K562 (cell line): ENCODE results near the gene MED15. TPM values are rescaled to one million over a fixed set of nuclear protein-coding genes. Genes with fewer than 3 reads are reported as not detected.

Source experiments
- ATF1 ChIP-seq, 2 experiments: fragments of 450-650 bp in 1 of 2; IDR thresholded peaks; 2 replicates each; pipeline ENCODE4 v1.6.1; 2016; ENCODE audit warnings: missing compliant biosample characterization in 1 of 2, missing genetic modification characterization in 1 of 2
- BRCA1 ChIP-seq, 2 experiments: fragments of 450-650 bp in 1 of 2; sonication (generic) in 1 of 2; formaldehyde crosslinking in 1 of 2; IDR thresholded peaks; 2 replicates each; pipeline versions ENCODE4 v1.5.0 to v1.6.1; 2017 to 2020; ENCODE audit warnings: mild to moderate bottlenecking in 1 of 2, missing genetic modification reagents in 1 of 2
- CBX1 ChIP-seq: sonication (generic); IDR thresholded peaks from 2 replicates; pipeline ENCODE4 v1.6.1; 2016; ENCODE audit warnings: antibody characterized with exemption, low read depth, mild to moderate bottlenecking
- KDM2B ChIP-seq: fragments of 250-450 bp; sonication (Bioruptor Pico); IDR thresholded peaks from 2 replicates; pipeline ENCODE4 v1.8.0; 2021; ENCODE audit warnings: mild to moderate bottlenecking, moderate library complexity
- MAX ChIP-seq: sonication (generic); formaldehyde crosslinking; IDR thresholded peaks from 2 replicates; pipeline ENCODE4 v1.9.0; 2022; ENCODE audit warnings: mild to moderate bottlenecking, missing genetic modification reagents
- MCM3 ChIP-seq: fragments of 450-650 bp; IDR thresholded peaks from 2 replicates; pipeline ENCODE4 v1.6.1; 2016
- NFRKB ChIP-seq: fragments of 450-650 bp; IDR thresholded peaks from 2 replicates; pipeline ENCODE4 v1.6.1; 2016; ENCODE audit warnings: low read depth
- TEAD1 ChIP-seq, 2 experiments: fragments of 450-650 bp in 1 of 2; sonication (generic) in 1 of 2; formaldehyde crosslinking; IDR thresholded peaks; 2 replicates each; pipeline versions ENCODE4 v1.4.0 to v1.8.0; 2020 to 2022; ENCODE audit warnings: mild to moderate bottlenecking in 2 of 2, missing genetic modification reagents in 1 of 2
- TFAP4 ChIP-seq: sonication (generic); formaldehyde crosslinking; IDR thresholded peaks from 2 replicates; pipeline ENCODE4 v1.8.0; 2022; ENCODE audit warnings: missing genetic modification reagents, mild to moderate bottlenecking, moderate library complexity, borderline replicate concordance
- USF1 ChIP-seq: sonication (generic); formaldehyde crosslinking; IDR thresholded peaks from 2 replicates; pipeline ENCODE4 v1.9.0; 2022; ENCODE audit warnings: mild to moderate bottlenecking, missing genetic modification reagents
- ZNF143 ChIP-seq: sonication (generic); formaldehyde crosslinking; IDR thresholded peaks from 2 replicates; pipeline ENCODE4 v1.9.0; 2022; ENCODE audit warnings: mild to moderate bottlenecking, missing genetic modification reagents
- polyA plus RNA-seq, 8 experiments: library from polyadenylated mRNA; depleted of rRNA in 4 of 8; stranded (reverse) in 5 of 8; unstranded in 3 of 8; fragments of >200 nt; fragmentation: Nextera tagmentation in 2 of 8; fragmentation: Illumina TruSeq in 1 of 8; extraction: Ambion mirVana in 2 of 8; extraction: Trizol in 1 of 8; gene quantifications; 2 replicates each; pipeline versions ENCODE4 v1.2.1 to v1.2.3, GENCODE V29; 2011 to 2014; ENCODE audit warnings: inconsistent platforms in 1 of 8, missing spikeins in 1 of 8
- total RNA-seq, 7 experiments: library from RNA; depleted of rRNA in 6 of 7; stranded (reverse); fragments of >200 nt in 6 of 7; fragmentation: Illumina TruSeq in 2 of 7; extraction: Trizol in 2 of 7; gene quantifications; 2 replicates each; pipeline versions ENCODE4 v1.2.1 to v1.2.3, GENCODE V29; 2011 to 2021; ENCODE audit warnings: low replicate concordance in 1 of 7
- TF ChIP-seq, protein P1 (sequence below), 3 experiments: fragments of 200-800 bp in 1 of 3; sonication (Bioruptor generic) in 1 of 3; sonication (generic) in 1 of 3; formaldehyde crosslinking in 1 of 3; IDR thresholded peaks; 2 replicates each; pipeline versions ENCODE4 v1.6.1 to v1.8.0; 2016 to 2022; ENCODE audit warnings: mild to moderate bottlenecking in 2 of 3, missing compliant biosample characterization in 2 of 3, missing genetic modification characterization in 2 of 3, missing genetic modification reagents in 1 of 3
- TF ChIP-seq, protein P2 (sequence below): fragments of 450-650 bp; formaldehyde crosslinking; IDR thresholded peaks from 2 replicates; pipeline ENCODE4 v1.4.0; 2020; ENCODE audit warnings: mild to moderate bottlenecking, mixed read lengths
- TF ChIP-seq, protein P3 (sequence below): fragments of 250-450 bp; sonication (Bioruptor Pico); IDR thresholded peaks from 2 replicates; pipeline ENCODE4 v1.4.0; 2020

The MED15 gene
- total and polyA plus RNA-seq, 9 of the 15 experiments (the other 6 are each of a cell fraction or from before 2014, with no cell fraction given), result 4.0 to 271 (median 60.1) TPM

GRCh38 chr22:20591660-20592310, 84.4 kb downstream of the MED15 start (continued):
- no peak for TF ChIP-seq NFRKB
- TF ChIP-seq TEAD1 (CRISPR knock-in tag; IDR thresholded peaks at IDR 0.05), result 0 out of 4 replicates have a peak, but pooled peaks of 1 of the 2 experiments have one; percentile 37
- TF ChIP-seq KDM2B (CRISPR knock-in tag), result 0 out of 2 replicates have a peak, but pooled peaks have one; percentile 3
- 0 out of 2 replicates have a peak, but pooled peaks have one; percentile 13 for TF ChIP-seq ATF1 (CRISPR knock-in tag; IDR thresholded peaks at IDR 0.05)
- TF ChIP-seq ATF1 (tag; IDR thresholded peaks at IDR 0.05), result 0 out of 2 replicates have a peak, but pooled peaks have one; percentile 21
- peak; percentile 57; the same call in 1 of the 2 replicates for TF ChIP-seq USF1 (CRISPR knock-in tag)
- 0 out of 2 replicates have a peak, but pooled peaks have one; percentile 12 for TF ChIP-seq MCM3
- no peak for TF ChIP-seq BRCA1 (IDR thresholded peaks at IDR 0.05)
- TF ChIP-seq BRCA1 (CRISPR knock-in tag; IDR thresholded peaks at IDR 0.05), result peak; percentile 82; the same call in 1 of the 2 replicates
- TF ChIP-seq, protein P1, sequence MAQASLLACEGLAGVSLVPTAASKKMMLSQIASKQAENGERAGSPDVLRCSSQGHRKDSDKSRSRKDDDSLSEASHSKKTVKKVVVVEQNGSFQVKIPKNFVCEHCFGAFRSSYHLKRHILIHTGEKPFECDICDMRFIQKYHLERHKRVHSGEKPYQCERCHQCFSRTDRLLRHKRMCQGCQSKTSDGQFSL (CRISPR knock-in tag; IDR thresholded peaks at IDR 0.05), result peak; percentile 67
- TF ChIP-seq, protein P1 (tag; IDR thresholded peaks at IDR 0.05), result no peak
- TF ChIP-seq, protein P2, sequence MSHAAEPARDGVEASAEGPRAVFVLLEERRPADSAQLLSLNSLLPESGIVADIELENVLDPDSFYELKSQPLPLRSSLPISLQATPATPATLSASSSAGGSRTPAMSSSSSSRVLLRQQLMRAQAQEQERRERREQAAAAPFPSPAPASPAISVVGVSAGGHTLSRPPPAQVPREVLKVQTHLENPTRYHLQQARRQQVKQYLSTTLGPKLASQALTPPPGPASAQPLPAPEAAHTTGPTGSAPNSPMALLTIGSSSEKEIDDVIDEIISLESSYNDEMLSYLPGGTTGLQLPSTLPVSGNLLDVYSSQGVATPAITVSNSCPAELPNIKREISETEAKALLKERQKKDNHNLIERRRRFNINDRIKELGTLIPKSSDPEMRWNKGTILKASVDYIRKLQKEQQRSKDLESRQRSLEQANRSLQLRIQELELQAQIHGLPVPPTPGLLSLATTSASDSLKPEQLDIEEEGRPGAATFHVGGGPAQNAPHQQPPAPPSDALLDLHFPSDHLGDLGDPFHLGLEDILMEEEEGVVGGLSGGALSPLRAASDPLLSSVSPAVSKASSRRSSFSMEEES (CRISPR knock-in tag), result no peak
- TF ChIP-seq ZNF143 (CRISPR knock-in tag), result 0 out of 2 replicates have a peak, but pooled peaks have one; percentile 37
- TF ChIP-seq CBX1, result 0 out of 2 replicates have a peak, but pooled peaks have one; percentile 56
- TF ChIP-seq TFAP4 (CRISPR knock-in tag), result peak; percentile 99
- peak; percentile 77 for TF ChIP-seq MAX (CRISPR knock-in tag)
- TF ChIP-seq, protein P3, sequence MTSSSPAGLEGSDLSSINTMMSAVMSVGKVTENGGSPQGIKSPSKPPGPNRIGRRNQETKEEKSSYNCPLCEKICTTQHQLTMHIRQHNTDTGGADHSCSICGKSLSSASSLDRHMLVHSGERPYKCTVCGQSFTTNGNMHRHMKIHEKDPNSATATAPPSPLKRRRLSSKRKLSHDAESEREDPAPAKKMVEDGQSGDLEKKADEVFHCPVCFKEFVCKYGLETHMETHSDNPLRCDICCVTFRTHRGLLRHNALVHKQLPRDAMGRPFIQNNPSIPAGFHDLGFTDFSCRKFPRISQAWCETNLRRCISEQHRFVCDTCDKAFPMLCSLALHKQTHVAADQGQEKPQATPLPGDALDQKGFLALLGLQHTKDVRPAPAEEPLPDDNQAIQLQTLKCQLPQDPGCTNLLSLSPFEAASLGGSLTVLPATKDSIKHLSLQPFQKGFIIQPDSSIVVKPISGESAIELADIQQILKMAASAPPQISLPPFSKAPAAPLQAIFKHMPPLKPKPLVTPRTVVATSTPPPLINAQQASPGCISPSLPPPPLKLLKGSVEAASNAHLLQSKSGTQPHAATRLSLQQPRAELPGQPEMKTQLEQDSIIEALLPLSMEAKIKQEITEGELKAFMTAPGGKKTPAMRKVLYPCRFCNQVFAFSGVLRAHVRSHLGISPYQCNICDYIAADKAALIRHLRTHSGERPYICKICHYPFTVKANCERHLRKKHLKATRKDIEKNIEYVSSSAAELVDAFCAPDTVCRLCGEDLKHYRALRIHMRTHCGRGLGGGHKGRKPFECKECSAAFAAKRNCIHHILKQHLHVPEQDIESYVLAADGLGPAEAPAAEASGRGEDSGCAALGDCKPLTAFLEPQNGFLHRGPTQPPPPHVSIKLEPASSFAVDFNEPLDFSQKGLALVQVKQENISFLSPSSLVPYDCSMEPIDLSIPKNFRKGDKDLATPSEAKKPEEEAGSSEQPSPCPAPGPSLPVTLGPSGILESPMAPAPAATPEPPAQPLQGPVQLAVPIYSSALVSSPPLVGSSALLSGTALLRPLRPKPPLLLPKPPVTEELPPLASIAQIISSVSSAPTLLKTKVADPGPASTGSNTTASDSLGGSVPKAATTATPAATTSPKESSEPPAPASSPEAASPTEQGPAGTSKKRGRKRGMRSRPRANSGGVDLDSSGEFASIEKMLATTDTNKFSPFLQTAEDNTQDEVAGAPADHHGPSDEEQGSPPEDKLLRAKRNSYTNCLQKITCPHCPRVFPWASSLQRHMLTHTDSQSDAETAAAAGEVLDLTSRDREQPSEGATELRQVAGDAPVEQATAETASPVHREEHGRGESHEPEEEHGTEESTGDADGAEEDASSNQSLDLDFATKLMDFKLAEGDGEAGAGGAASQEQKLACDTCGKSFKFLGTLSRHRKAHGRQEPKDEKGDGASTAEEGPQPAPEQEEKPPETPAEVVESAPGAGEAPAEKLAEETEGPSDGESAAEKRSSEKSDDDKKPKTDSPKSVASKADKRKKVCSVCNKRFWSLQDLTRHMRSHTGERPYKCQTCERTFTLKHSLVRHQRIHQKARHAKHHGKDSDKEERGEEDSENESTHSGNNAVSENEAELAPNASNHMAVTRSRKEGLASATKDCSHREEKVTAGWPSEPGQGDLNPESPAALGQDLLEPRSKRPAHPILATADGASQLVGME (CRISPR knock-in tag), result 0 out of 2 replicates have a peak, but pooled peaks have one; percentile 21
